Measurements from ENCODE around the gene NFE2L2.
"Not testable (repeated sequence)": the region's sequence is repeated elsewhere in the genome, so short reads cannot be mapped to it uniquely, and the experiment has no call there.

The NFE2L2 gene

GRCh38 chr2:177264693-177265587 is at the start of gene NFE2L2:
NFE2L2 (minus strand) TSS chr2:177264727; CDS start chr2:177264576, 151 bp downstream.
- H3K27ac Mint-ChIP-seq, result peak within 1 kb of the TSS; percentile 99
- ATAC-seq (ENCODE audit: low read depth) (peak; percentile 65), DNase-seq (ENCODE audit: low spot score in 2 of 2) (peak; percentile 97)
- peak within 1 kb of the TSS; percentile 95 for H3K4me3 Mint-ChIP-seq
- no peaks in the 10 kb centered on the region for H3K27me3 Mint-ChIP-seq
- peaks cover 29% of the 10 kb centered on the region for H3K4me1 Mint-ChIP-seq
- no peaks in the 10 kb centered on the region for H3K9me3 Mint-ChIP-seq
- no peaks in the 10 kb centered on the region for H3K36me3 Mint-ChIP-seq

- Mint-ChIP-seq H3K9me3 (peaks cover 4% of the 10 kb centered on the region), H3K27ac (no peak overlapping the region), H3K27me3 (no peaks in the 10 kb centered on the region), H3K4me1 (peaks cover 3% of the 10 kb centered on the region), H3K4me3 (no peak overlapping the region), H3K36me3 (no peaks in the 10 kb centered on the region)
- ATAC-seq (ENCODE audit: low read depth) (no peak), DNase-seq (ENCODE audit: low spot score in 2 of 2) (no peak)
Measured at GRCh38 chr2:177314194-177314593, 49.7 kb upstream of the NFE2L2 start.

DNA sequence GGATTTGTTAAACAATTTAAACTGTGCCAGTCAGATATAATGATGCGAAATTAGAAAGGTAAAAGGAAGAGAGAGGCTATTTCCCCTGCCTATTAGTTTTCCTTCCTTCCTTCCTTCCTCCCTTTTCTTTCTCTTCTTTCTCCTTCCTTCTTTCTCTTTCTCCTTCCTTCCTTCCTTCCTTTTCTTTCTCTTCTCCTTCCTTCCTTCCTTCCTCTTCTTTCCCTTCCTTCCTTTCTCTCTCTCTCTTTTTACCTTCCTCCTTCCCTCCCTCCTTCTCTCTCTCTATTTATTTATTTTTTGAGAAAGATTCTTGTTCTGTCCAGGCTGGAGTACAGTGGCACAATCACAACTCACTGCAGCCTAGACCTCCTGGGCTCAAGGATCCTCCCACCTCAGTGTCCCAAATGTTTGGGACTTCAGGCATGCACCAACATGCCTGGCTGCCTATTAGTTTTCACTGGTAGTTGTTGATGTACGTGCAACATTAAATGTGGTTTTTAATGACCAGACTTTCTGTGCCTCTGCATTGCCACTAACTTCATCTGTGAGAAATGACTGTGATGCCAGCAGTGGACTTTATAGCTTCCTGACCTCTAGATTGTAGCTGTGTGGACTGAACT is 48.7 kb upstream of the NFE2L2 start:
- peak overlapping the region; percentile 18 for H3K27ac Mint-ChIP-seq
- ATAC-seq (ENCODE audit: low read depth) (no peak), DNase-seq (ENCODE audit: low spot score in 2 of 2) (no peak)
- H3K4me1 Mint-ChIP-seq, result peaks cover 3% of the 10 kb centered on the region
- H3K4me3 Mint-ChIP-seq, result no peak overlapping the region
- H3K36me3 Mint-ChIP-seq, result no peaks in the 10 kb centered on the region
- H3K27me3 Mint-ChIP-seq, result no peaks in the 10 kb centered on the region
- H3K9me3 Mint-ChIP-seq, result peaks cover 4% of the 10 kb centered on the region

DNA sequence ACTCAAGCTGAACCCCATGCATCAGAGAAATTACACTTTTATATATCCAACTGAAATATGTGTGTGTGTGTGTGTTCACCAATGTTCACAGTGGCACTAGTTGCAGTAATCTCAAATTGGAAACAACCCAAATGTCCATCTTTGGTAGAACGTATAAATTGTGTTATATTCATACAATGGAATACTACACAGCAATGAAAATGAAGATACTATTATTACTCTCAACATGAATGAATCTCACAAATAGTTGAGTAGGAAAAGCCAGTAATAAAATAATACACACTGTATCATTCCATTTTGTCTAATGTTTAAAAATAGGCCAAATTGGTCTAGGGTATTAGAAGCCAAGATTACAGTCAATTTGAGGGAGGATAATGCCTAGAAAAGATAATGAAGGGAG is 48.0 kb upstream of the NFE2L2 start:
- H3K4me3 Mint-ChIP-seq, result no peak overlapping the region
- peaks cover 4% of the 10 kb centered on the region for H3K9me3 Mint-ChIP-seq
- DNase-seq (ENCODE audit: low spot score in 2 of 2), result no peak
- H3K36me3 Mint-ChIP-seq, result no peaks in the 10 kb centered on the region
- no peaks in the 10 kb centered on the region for H3K27me3 Mint-ChIP-seq
- ATAC-seq (ENCODE audit: low read depth), result no peak
- no peak overlapping the region for H3K27ac Mint-ChIP-seq
- H3K4me1 Mint-ChIP-seq, result peaks cover 3% of the 10 kb centered on the region

DNA sequence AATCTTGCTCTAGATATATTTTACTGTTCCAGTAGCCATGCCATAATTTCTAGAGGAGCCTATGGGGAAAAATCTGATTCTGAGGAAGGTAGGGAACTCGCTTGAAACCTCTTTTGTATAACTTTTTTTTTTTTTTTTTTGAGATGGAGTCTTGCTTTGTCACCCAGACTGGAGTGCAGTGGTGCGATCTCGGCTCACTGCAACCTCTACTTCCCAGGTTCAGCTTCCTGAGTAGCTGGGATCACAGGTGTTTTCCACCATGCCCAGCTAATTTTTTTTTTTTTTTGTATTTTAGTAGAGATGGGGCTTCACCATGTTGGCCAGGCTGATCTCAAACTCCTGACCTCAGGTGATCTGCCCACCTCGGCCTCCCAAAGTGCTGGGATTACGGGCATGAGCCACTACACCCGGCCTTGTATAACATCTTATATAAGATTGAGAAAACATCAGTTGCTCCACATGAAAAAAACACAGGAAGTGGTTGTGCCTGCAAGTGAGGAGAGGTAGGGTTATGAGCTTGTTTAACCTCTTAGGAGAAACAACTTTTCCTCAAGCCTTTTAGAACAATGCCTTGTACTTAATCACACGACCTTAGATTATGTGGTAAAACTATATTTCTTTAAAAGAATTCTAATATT is 45.3 kb upstream of the NFE2L2 start:
- not testable (repeated sequence) for H3K36me3 Mint-ChIP-seq; ATAC-seq (ENCODE audit: low read depth); H3K27me3 Mint-ChIP-seq; H3K4me1 Mint-ChIP-seq; H3K27ac Mint-ChIP-seq; DNase-seq (ENCODE audit: low spot score in 2 of 2); H3K4me3 Mint-ChIP-seq; H3K9me3 Mint-ChIP-seq

DNA sequence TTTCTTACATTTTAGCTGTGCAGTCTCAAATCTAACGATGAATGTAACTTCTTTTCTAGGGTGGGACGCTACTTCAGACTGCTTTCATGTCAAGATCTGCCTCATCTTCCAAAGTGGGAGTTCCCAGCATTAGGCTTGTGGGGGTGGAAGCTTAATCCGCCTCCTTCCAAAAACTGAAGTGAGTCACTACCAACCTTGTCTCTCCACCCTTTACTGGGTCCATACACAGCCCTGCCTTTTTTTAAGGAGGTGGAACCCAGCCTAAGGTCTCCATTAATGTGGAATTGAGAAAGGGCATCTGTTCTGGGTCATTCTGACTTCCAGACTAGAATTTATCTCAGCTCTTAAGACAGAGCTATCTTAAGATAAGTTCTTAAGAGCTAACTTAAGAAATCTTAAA is 42.0 kb upstream of the NFE2L2 start:
- no peaks in the 10 kb centered on the region for H3K4me1 Mint-ChIP-seq
- H3K9me3 Mint-ChIP-seq, result no peaks in the 10 kb centered on the region
- H3K27ac Mint-ChIP-seq, result no peak overlapping the region
- H3K36me3 Mint-ChIP-seq, result peaks cover 8% of the 10 kb centered on the region
- no peak for DNase-seq (ENCODE audit: low spot score in 2 of 2)
- no peaks in the 10 kb centered on the region for H3K27me3 Mint-ChIP-seq
- no peak overlapping the region for H3K4me3 Mint-ChIP-seq
- no peak for ATAC-seq (ENCODE audit: low read depth)

- no peaks in the 10 kb centered on the region for H3K27me3 Mint-ChIP-seq
- no peak overlapping the region for H3K27ac Mint-ChIP-seq
- H3K9me3 Mint-ChIP-seq, result no peaks in the 10 kb centered on the region
- no peak for ATAC-seq (ENCODE audit: low read depth)
- peaks cover 8% of the 10 kb centered on the region for H3K36me3 Mint-ChIP-seq
- H3K4me3 Mint-ChIP-seq, result no peak overlapping the region
- H3K4me1 Mint-ChIP-seq, result no peaks in the 10 kb centered on the region
- DNase-seq (ENCODE audit: low spot score in 2 of 2), result no peak
Measured at GRCh38 chr2:177303939-177304338, 39.4 kb upstream of the NFE2L2 start.

- no peak for ATAC-seq (ENCODE audit: low read depth)
- Mint-ChIP-seq H3K9me3 (no peaks in the 10 kb centered on the region), H3K4me3 (no peak overlapping the region)
Measured at GRCh38 chr2:177302552-177302951, 38.0 kb upstream of the NFE2L2 start.

GRCh38 chr2:177298191-177298590 is 33.7 kb upstream of the NFE2L2 start:
- Mint-ChIP-seq H3K36me3 (peaks cover 4% of the 10 kb centered on the region), H3K4me1 (no peaks in the 10 kb centered on the region), H3K9me3 (no peaks in the 10 kb centered on the region), H3K27me3 (no peaks in the 10 kb centered on the region), H3K4me3 (no peak overlapping the region), H3K27ac (no peak overlapping the region)
- DNase-seq (ENCODE audit: low spot score in 2 of 2) (no peak), ATAC-seq (ENCODE audit: low read depth) (no peak)

More at GRCh38 chr2:177302552-177302951, 38.0 kb upstream of the NFE2L2 start:
- Mint-ChIP-seq H3K27me3 (no peaks in the 10 kb centered on the region), H3K4me1 (no peaks in the 10 kb centered on the region), H3K27ac (no peak overlapping the region), H3K36me3 (peaks cover 8% of the 10 kb centered on the region)
- no peak for DNase-seq (ENCODE audit: low spot score in 2 of 2)

GRCh38 chr2:177296040-177296439 is 31.5 kb upstream of the NFE2L2 start:
- Mint-ChIP-seq H3K4me3 (no peak overlapping the region), H3K4me1 (no peaks in the 10 kb centered on the region), H3K9me3 (no peaks in the 10 kb centered on the region), H3K27ac (no peak overlapping the region), H3K27me3 (no peaks in the 10 kb centered on the region), H3K36me3 (no peaks in the 10 kb centered on the region)
- ATAC-seq (ENCODE audit: low read depth), result peak; percentile 81
- peak in 1 of 2 donors; percentile 32 for DNase-seq (ENCODE audit: low spot score in 2 of 2)

GRCh38 chr2:177295484-177295883 is 31.0 kb upstream of the NFE2L2 start:
- no peaks in the 10 kb centered on the region for H3K9me3 Mint-ChIP-seq
- no peaks in the 10 kb centered on the region for H3K36me3 Mint-ChIP-seq
- ATAC-seq (ENCODE audit: low read depth), result no peak
- H3K27ac Mint-ChIP-seq, result no peak overlapping the region
- no peak for DNase-seq (ENCODE audit: low spot score in 2 of 2)
- no peak overlapping the region for H3K4me3 Mint-ChIP-seq
- H3K4me1 Mint-ChIP-seq, result peaks cover 2% of the 10 kb centered on the region
- no peaks in the 10 kb centered on the region for H3K27me3 Mint-ChIP-seq

- H3K4me1 Mint-ChIP-seq, result peaks cover 9% of the 10 kb centered on the region
- no peak for ATAC-seq (ENCODE audit: low read depth)
- no peak overlapping the region for H3K4me3 Mint-ChIP-seq
- H3K27me3 Mint-ChIP-seq, result no peaks in the 10 kb centered on the region
- no peaks in the 10 kb centered on the region for H3K36me3 Mint-ChIP-seq
- DNase-seq (ENCODE audit: low spot score in 2 of 2), result no peak
- H3K27ac Mint-ChIP-seq, result no peak overlapping the region
- no peaks in the 10 kb centered on the region for H3K9me3 Mint-ChIP-seq
Measured at GRCh38 chr2:177291701-177292100, 27.2 kb upstream of the NFE2L2 start.

GRCh38 chr2:177289824-177290628 is 25.5 kb upstream of the NFE2L2 start:
- ATAC-seq (ENCODE audit: low read depth) (peak; percentile 76), DNase-seq (ENCODE audit: low spot score in 2 of 2) (no peak)
- no peaks in the 10 kb centered on the region for H3K27me3 Mint-ChIP-seq
- H3K9me3 Mint-ChIP-seq, result no peaks in the 10 kb centered on the region
- peaks cover 9% of the 10 kb centered on the region for H3K4me1 Mint-ChIP-seq
- no peak overlapping the region for H3K27ac Mint-ChIP-seq
- peak overlapping the region; percentile 6 for H3K4me3 Mint-ChIP-seq
- no peaks in the 10 kb centered on the region for H3K36me3 Mint-ChIP-seq
